ENCODE results near the gene PLAAT5. TPM values are rescaled to one million over a fixed set of nuclear protein-coding genes. Genes with fewer than 3 reads are reported as not detected.

The PLAAT5 gene
- total and polyA plus RNA-seq, 2 donors (not counting 3 experiments of a cell fraction or from before 2014, with no cell fraction given): not detected

DNA sequence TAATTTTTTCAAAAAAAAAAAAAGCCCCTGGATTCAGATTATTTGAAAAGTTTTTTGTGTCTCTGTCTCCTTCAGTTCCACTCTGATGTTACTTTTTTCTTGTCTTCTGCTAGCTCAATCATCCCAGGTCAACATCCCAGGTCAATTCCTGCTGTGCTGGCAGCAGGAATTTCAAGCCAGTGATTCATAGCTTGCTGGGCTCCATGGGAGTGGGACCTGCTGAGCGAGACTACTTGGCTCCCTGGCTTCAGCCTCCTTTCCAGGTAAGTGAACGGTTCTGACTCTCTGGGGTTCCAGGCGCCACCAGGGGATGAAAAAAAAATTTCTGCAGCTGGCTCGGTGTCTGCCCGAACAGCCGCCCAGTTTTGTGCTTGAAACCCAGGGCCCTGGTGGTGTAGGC is 31.4 kb downstream of the PLAAT5 start:
- Histone ChIP-seq H3K36me3 (ENCODE audit: control insufficient read depth in 2 of 2, extremely low read depth in 1 of 2, insufficient read depth in 2 of 2, low read length in 2 of 2) (no peaks in the 10 kb centered on the region), H3K9me3 (replicated peaks; ENCODE audit: control insufficient read depth, insufficient read depth, low read length) (no peaks in the 10 kb centered on the region), H3K27ac (ENCODE audit: insufficient read depth, low read depth, low read length) (no peak overlapping the region), H3K4me1 (ENCODE audit: control insufficient read depth, extremely low read depth, insufficient read depth, low read length) (no peaks in the 10 kb centered on the region), H3K79me2 (ENCODE audit: control insufficient read depth, insufficient read depth, low read length) (no peaks in the 10 kb centered on the region), H3K9ac (replicated peaks; ENCODE audit: extremely low read depth, insufficient read depth, low read length) (no peak overlapping the region), H2AFZ (ENCODE audit: low read depth, low read length) (no peak overlapping the region), H3K4me3 (replicated peaks in 1 of 3; ENCODE audit: insufficient read depth in 1 of 3, low read depth in 1 of 3, low read length in 3 of 3) (no peak overlapping the region), H4K20me1 (replicated peaks; ENCODE audit: control insufficient read depth, extremely low read depth, insufficient read depth, low read length) (no peaks in the 10 kb centered on the region), H3K4me2 (ENCODE audit: insufficient read depth, low read length) (no peak overlapping the region), H3K27me3 (ENCODE audit: control insufficient read depth in 2 of 2, insufficient read depth in 2 of 2, low read length in 2 of 2) (peaks cover 3 to 12% of the 10 kb centered on the region in 2 experiments), H3K9me1 (replicated peaks; ENCODE audit: control insufficient read depth, extremely low read depth, insufficient read depth, low read length) (no peaks in the 10 kb centered on the region)
- intact Hi-C loops (cut with micrococcal nuclease): no loop called here
- ChIA-PET POLR2A (no interaction called here), CTCF (interaction anchor here (0.6 kb wide), 1 partner anchor 437 kb away, joined by 3 read pairs; no protein-coding TSS in a partner anchor)
- no peak for FAIRE-seq
- TF ChIP-seq, protein P1, sequence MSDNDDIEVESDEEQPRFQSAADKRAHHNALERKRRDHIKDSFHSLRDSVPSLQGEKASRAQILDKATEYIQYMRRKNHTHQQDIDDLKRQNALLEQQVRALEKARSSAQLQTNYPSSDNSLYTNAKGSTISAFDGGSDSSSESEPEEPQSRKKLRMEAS (IDR thresholded peaks at IDR 0.05; ENCODE audit: insufficient read depth, insufficient read length): no peak
- no peak for TF ChIP-seq GATA2 (IDR thresholded peaks at IDR 0.05; ENCODE audit: insufficient read depth, insufficient read length, low read depth, low read length)
- no peak for TF ChIP-seq EZH2 (IDR thresholded peaks at IDR 0.05; ENCODE audit: borderline replicate concordance, low read depth, low read length, severe bottlenecking)
- no peak for TF ChIP-seq MYC (IDR thresholded peaks at IDR 0.05; ENCODE audit: low read depth, low read length)
- TF ChIP-seq, protein P2, sequence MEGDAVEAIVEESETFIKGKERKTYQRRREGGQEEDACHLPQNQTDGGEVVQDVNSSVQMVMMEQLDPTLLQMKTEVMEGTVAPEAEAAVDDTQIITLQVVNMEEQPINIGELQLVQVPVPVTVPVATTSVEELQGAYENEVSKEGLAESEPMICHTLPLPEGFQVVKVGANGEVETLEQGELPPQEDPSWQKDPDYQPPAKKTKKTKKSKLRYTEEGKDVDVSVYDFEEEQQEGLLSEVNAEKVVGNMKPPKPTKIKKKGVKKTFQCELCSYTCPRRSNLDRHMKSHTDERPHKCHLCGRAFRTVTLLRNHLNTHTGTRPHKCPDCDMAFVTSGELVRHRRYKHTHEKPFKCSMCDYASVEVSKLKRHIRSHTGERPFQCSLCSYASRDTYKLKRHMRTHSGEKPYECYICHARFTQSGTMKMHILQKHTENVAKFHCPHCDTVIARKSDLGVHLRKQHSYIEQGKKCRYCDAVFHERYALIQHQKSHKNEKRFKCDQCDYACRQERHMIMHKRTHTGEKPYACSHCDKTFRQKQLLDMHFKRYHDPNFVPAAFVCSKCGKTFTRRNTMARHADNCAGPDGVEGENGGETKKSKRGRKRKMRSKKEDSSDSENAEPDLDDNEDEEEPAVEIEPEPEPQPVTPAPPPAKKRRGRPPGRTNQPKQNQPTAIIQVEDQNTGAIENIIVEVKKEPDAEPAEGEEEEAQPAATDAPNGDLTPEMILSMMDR (IDR thresholded peaks at IDR 0.05; ENCODE audit: extremely low read depth in 1 of 2, insufficient read depth in 1 of 2, low read depth in 1 of 2, low read length in 2 of 2): no peak
- TF ChIP-seq POLR2A (IDR thresholded peaks at IDR 0.05; ENCODE audit: low read depth, low read length): no peak
- no peak for TF ChIP-seq JUN (IDR thresholded peaks at IDR 0.05; ENCODE audit: borderline replicate concordance, insufficient read depth, insufficient read length, low read depth)
- no peak for TF ChIP-seq FOS (IDR thresholded peaks at IDR 0.05; ENCODE audit: borderline replicate concordance, insufficient read depth, low read length)
- TF ChIP-seq POLR2AphosphoS5 (IDR thresholded peaks at IDR 0.05; ENCODE audit: insufficient read depth, low read depth, low read length): no peak
- dilution Hi-C loops (cut with MboI; ENCODE audit: extremely low pct_ligation_motif_present, low sequenced_read_pairs): no loop called here
- BruUV-seq (replicated peaks): no TSS peak
- DNase-seq (ENCODE audit: low read depth, low spot score): no peak
